ENCODE results near the gene ZFAND3. TPM values are rescaled to one million over a fixed set of nuclear protein-coding genes. Genes with fewer than 3 reads are reported as not detected.
A peak's percentile ranks its signal among the peaks of the same experiment; 100 is the strongest.

Gene ZFAND3
- total and polyA plus RNA-seq, 2 experiments from 2014 or later = 16.9 to 28.2 TPM

DNA sequence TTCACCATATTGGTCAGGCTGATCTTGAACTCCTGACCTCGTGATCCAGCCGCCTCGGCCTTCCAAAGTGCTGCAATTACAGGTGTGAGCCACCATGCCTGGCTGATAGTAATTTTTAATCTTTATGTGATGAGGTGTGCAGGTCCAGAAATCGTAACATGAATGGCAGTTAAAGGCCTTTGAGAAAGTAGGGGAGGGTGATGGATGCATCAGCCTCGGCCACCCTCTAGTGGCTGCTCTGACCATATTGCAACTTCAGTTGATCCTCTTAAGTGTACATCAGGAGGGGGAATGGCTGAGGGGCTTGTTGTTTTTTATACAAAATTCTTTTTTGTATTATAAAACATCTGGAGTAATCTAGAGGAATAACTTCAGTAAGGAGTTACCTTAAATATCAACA lies 193.0 kb downstream of the ZFAND3 start:
- Histone ChIP-seq H3K36me3 (ENCODE audit: insufficient read depth) (no peaks in the 10 kb centered on the region), H3K27ac (ENCODE audit: low read depth) (no peak overlapping the region), H3K4me3 (no peak overlapping the region), H3F3A (replicated peaks; ENCODE audit: low read depth) (no peaks in the 10 kb centered on the region), H3K79me2 (replicated peaks; ENCODE audit: insufficient read depth) (peaks cover 33% of the 10 kb centered on the region), H3K9me2 (ENCODE audit: insufficient read depth) (no peaks in the 10 kb centered on the region), H3K4me1 (ENCODE audit: insufficient read depth) (no peaks in the 10 kb centered on the region; the same call in 1 of the 2 replicates), H4K20me1 (replicated peaks; ENCODE audit: insufficient read depth) (peaks cover 38% of the 10 kb centered on the region), H3K4me2 (no peak overlapping the region), H2AFZ (no peak overlapping the region), H3K27me3 (ENCODE audit: insufficient read depth) (no peaks in the 10 kb centered on the region)
- TF ChIP-seq EZH2 (IDR thresholded peaks at IDR 0.05; ENCODE audit: low read depth, unreplicated experiment) (no peak), STAT1 (IDR thresholded peaks at IDR 0.05; ENCODE audit: unreplicated experiment) (no peak), EZH2phosphoT487 (IDR thresholded peaks at IDR 0.05; ENCODE audit: unreplicated experiment) (no peak), JUNB (IDR thresholded peaks at IDR 0.05; ENCODE audit: unreplicated experiment) (no peak), ZNF114 (CRISPR knock-in tag; IDR thresholded peaks at IDR 0.05) (no peak)
- TF ChIP-seq, protein P1, sequence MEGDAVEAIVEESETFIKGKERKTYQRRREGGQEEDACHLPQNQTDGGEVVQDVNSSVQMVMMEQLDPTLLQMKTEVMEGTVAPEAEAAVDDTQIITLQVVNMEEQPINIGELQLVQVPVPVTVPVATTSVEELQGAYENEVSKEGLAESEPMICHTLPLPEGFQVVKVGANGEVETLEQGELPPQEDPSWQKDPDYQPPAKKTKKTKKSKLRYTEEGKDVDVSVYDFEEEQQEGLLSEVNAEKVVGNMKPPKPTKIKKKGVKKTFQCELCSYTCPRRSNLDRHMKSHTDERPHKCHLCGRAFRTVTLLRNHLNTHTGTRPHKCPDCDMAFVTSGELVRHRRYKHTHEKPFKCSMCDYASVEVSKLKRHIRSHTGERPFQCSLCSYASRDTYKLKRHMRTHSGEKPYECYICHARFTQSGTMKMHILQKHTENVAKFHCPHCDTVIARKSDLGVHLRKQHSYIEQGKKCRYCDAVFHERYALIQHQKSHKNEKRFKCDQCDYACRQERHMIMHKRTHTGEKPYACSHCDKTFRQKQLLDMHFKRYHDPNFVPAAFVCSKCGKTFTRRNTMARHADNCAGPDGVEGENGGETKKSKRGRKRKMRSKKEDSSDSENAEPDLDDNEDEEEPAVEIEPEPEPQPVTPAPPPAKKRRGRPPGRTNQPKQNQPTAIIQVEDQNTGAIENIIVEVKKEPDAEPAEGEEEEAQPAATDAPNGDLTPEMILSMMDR (conservative IDR thresholded peaks at IDR 0.05; ENCODE audit: low read depth in 2 of 2) = peak; percentile 86 to 88
- TF ChIP-seq, protein P2, sequence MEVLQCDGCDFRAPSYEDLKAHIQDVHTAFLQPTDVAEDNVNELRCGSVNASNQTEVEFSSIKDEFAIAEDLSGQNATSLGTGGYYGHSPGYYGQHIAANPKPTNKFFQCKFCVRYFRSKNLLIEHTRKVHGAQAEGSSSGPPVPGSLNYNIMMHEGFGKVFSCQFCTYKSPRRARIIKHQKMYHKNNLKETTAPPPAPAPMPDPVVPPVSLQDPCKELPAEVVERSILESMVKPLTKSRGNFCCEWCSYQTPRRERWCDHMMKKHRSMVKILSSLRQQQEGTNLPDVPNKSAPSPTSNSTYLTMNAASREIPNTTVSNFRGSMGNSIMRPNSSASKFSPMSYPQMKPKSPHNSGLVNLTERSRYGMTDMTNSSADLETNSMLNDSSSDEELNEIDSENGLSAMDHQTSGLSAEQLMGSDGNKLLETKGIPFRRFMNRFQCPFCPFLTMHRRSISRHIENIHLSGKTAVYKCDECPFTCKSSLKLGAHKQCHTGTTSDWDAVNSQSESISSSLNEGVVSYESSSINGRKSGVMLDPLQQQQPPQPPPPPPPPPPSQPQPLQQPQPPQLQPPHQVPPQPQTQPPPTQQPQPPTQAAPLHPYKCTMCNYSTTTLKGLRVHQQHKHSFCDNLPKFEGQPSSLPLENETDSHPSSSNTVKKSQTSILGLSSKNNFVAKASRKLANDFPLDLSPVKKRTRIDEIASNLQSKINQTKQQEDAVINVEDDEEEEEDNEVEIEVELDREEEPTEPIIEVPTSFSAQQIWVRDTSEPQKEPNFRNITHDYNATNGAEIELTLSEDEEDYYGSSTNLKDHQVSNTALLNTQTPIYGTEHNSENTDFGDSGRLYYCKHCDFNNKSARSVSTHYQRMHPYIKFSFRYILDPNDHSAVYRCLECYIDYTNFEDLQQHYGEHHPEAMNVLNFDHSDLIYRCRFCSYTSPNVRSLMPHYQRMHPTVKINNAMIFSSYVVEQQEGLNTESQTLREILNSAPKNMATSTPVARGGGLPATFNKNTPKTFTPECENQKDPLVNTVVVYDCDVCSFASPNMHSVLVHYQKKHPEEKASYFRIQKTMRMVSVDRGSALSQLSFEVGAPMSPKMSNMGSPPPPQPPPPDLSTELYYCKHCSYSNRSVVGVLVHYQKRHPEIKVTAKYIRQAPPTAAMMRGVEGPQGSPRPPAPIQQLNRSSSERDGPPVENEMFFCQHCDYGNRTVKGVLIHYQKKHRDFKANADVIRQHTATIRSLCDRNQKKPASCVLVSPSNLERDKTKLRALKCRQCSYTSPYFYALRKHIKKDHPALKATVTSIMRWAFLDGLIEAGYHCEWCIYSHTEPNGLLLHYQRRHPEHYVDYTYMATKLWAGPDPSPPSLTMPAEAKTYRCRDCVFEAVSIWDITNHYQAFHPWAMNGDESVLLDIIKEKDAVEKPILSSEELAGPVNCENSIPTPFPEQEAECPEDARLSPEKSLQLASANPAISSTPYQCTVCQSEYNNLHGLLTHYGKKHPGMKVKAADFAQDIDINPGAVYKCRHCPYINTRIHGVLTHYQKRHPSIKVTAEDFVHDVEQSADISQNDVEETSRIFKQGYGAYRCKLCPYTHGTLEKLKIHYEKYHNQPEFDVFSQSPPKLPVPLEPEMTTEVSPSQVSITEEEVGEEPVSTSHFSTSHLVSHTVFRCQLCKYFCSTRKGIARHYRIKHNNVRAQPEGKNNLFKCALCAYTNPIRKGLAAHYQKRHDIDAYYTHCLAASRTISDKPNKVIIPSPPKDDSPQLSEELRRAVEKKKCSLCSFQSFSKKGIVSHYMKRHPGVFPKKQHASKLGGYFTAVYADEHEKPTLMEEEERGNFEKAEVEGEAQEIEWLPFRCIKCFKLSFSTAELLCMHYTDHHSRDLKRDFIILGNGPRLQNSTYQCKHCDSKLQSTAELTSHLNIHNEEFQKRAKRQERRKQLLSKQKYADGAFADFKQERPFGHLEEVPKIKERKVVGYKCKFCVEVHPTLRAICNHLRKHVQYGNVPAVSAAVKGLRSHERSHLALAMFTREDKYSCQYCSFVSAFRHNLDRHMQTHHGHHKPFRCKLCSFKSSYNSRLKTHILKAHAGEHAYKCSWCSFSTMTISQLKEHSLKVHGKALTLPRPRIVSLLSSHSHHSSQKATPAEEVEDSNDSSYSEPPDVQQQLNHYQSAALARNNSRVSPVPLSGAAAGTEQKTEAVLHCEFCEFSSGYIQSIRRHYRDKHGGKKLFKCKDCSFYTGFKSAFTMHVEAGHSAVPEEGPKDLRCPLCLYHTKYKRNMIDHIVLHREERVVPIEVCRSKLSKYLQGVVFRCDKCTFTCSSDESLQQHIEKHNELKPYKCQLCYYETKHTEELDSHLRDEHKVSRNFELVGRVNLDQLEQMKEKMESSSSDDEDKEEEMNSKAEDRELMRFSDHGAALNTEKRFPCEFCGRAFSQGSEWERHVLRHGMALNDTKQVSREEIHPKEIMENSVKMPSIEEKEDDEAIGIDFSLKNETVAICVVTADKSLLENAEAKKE (CRISPR knock-in tag; IDR thresholded peaks at IDR 0.05) = no peak
- TF ChIP-seq, protein P3, sequence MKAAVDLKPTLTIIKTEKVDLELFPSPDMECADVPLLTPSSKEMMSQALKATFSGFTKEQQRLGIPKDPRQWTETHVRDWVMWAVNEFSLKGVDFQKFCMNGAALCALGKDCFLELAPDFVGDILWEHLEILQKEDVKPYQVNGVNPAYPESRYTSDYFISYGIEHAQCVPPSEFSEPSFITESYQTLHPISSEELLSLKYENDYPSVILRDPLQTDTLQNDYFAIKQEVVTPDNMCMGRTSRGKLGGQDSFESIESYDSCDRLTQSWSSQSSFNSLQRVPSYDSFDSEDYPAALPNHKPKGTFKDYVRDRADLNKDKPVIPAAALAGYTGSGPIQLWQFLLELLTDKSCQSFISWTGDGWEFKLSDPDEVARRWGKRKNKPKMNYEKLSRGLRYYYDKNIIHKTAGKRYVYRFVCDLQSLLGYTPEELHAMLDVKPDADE (IDR thresholded peaks at IDR 0.05) = no peak
- Mint-ChIP-seq H3K4me1 (peaks cover 5% of the 10 kb centered on the region; the same call in 2 of the 3 replicates), H3K9me3 (peaks cover 15% of the 10 kb centered on the region; the same call in 2 of the 3 replicates), H3K4me3 (no peak overlapping the region), H3K27ac (no peak overlapping the region), H3K36me3 (ENCODE audit: low read depth) (peaks cover 19% of the 10 kb centered on the region), H3K27me3 (ENCODE audit: insufficient read depth, low read depth, poor library complexity) (peaks cover 3% of the 10 kb centered on the region)
- DNase-seq (ENCODE audit: low spot score) (peak; percentile 50), ATAC-seq (peak; percentile 82)

Measured in GM23338 (cell line).